GM18951 (cell line): ENCODE results near the gene KCNS1.
"Not testable (repeated sequence)": the region's sequence is repeated elsewhere in the genome, so short reads cannot be mapped to it uniquely, and the experiment has no call there.

Experiments
- POLR2A ChIP-seq: IDR thresholded peaks from 4 replicates; pipeline ENCODE4 v1.6.1; 2011; ENCODE audit warnings: mild to moderate bottlenecking; ENCODE audit not compliant: insufficient read length, insufficient read depth; ENCODE audit errors: extremely low read depth
- in situ Hi-C: fragments of 300-500 bp; cut with MboI; formaldehyde crosslinking; loops from one replicate; pipeline ENCODE4 v1.12.0; 2022; ENCODE audit warnings: low sequenced_read_pairs, mixed read lengths, inconsistent platforms; ENCODE audit not compliant: unreplicated experiment

Gene KCNS1

GRCh38 chr20:45100563-45101245 is at the start of gene KCNS1:
TSS of gene KCNS1 (minus strand) at chr20:45101127. CDS start at chr20:45099236, 1,891 bp downstream.
- in situ Hi-C loops: loop anchor here (10.0 kb wide), 1 partner anchor 176 kb away; no protein-coding TSS in a partner anchor
- TF ChIP-seq POLR2A: no peak

DNA sequence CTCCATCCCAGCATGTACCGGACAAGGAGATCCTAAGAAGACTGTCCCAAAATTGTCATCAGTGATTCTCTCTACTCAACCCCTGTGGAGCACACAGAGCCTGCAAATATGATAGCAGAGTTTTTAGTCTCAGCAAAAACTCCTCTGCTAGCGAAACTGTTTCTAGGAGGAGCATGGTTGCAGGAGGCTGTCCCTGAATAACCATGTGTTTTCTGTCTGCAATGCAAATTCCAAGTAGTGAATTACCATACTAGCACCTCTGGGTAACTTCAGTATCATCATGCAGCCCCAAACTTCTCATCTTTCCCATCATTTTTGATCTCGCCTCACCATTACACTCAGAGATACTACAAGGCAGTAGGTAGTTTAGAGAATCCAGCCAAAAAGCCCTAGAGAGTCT is 48.1 kb upstream of the KCNS1 start:
- no peak for TF ChIP-seq POLR2A

DNA sequence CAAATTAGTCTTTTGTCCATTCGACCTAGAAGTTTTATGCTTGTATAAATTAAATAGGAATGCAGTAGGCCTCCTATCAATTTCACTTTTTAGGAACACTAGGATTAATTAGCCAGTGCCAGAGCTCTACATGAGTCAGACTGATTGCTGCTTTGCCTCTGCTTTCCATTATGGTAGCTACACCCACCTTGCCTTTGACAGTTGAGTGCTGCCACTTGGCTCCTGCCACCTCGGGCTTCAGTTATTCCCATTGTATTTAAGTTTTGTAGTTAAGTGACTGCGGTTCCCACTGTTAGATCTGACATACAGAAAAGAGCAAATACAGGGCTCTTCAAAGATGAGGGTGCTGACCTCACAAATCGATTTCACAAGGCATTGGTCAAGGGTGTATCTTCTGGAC is 39.9 kb upstream of the KCNS1 start:
- TF ChIP-seq POLR2A: no peak
- in situ Hi-C loops: no loop called here

More for the DNA sequence above, 48.1 kb upstream of the KCNS1 start:
- in situ Hi-C loops: no loop called here

DNA sequence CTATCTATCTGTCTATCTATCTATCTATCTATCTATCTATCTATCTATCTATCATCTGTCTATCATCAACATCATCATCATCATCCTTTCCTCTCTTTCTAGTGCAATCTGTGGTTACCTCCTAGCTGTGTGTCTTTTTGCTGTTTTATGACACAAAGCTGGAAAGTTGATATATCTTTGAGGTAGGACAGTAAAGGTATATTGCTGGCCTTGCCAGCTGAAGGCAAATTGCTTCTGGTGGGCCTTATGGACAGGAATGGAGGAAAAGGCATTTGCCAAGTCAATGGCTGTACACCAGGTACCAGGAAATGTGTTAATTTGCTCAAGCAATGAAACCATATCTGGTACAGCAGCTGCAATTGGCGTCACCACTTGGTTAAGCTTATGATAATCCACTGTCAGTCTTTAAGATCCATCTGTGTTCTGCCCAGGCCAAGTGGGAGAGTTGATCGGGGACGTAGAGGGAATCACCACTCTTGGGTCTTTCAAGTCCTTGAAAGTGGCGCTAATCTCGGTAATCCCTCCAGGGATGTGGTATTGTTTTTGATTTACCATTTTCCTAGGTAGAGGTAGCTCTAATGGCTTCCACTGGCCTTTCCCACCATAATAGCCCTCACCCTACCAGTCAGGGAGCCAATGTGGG is 38.9 kb upstream of the KCNS1 start:
- in situ Hi-C loops: not testable (repeated sequence)

GRCh38 chr20:45138561-45139300 is 37.8 kb upstream of the KCNS1 start:
- in situ Hi-C loops: no loop called here

DNA sequence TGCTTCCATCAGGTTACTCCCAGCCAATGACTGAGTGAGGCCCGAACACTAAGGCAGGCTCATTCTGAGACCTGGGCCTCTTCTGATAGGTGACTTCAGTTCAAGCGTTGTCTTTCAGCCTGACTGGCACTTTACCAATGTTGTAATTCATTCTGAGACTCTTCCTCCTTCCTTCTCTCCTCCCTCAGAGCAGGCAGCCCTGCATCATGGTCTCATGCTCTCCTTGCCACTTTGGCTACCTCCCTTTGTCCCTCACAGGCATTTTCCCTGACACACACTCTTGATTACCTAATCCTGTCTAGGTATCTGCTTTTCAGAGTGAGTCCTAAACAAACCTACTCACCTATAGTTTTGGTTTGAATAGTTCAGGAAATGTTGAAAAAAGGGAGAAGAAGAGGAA is 36.0 kb upstream of the KCNS1 start:
- no peak for TF ChIP-seq POLR2A

More at GRCh38 chr20:45138561-45139300, 37.8 kb upstream of the KCNS1 start:
- no peak for TF ChIP-seq POLR2A

DNA sequence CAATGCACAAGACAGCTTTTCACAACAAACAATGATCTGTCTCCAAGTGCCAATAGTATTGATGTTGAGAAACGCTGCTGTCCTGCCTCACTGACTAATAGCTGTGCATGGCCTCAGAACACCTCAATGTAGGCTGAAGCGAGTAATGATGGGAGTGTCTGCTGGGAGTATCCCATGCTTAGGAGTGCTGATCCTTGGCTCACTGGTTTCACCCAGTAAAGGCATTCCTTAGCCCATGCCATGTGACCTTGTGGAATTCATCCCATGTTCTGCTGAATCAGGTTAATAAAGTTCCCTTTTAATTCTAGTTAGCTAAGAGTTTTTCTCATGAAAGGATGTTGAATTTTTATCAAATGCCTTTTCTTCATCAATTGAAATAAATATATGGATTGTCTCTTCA is 27.2 kb upstream of the KCNS1 start:
- TF ChIP-seq POLR2A: no peak
- in situ Hi-C loops: no loop called here

More for the DNA sequence above, 36.0 kb upstream of the KCNS1 start:
- in situ Hi-C loops: no loop called here

DNA sequence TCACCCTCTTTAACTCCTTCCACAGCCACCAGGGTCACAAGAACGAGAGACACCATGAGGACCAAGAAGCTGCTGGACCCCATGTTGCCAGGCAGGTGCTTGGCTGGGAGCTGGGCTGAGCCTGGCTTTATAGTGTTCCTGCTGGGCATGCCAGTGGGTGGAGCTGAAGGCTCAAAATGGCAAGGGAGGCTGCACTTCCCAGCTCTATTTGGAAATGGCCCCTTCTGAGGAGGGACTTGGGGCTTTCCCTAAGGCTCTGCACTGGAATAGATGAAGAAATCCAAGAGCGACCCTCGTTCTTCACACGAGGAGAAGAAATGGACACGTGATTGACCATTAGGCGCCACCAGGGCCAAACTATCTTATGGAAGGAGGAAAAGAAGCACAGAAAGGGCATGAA is 23.4 kb upstream of the KCNS1 start, which contains the start of gene WFDC12:
WFDC12 (minus strand) TSS at position 101 of the 400 bp plus-strand sequence; CDS start at position 83, 18 bp downstream.
- in situ Hi-C loops: no loop called here
- TF ChIP-seq POLR2A: no peak

DNA sequence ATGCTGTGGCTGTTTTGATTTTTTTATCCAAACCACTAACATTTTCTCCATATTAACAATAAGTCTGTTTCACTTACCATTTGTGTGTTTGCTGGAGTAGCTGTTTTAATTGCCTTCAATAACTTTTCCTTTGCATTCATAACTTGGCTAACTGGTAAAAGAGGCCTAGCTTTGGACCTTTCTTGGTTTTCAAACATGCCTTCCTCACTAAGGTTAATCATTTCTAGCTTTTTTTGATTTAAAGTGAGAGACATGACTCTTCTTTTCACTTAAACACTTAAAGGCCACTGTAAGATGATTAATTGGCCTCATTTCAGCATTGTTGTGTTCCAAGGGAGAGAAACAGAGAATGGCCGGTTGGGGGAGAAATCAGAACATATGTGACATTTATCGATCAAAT is 20.5 kb upstream of the KCNS1 start:
- TF ChIP-seq POLR2A: no peak
- in situ Hi-C loops: no loop called here

GRCh38 chr20:45119556-45120266 is 18.8 kb upstream of the KCNS1 start:
- TF ChIP-seq POLR2A: no peak
- in situ Hi-C loops: no loop called here

DNA sequence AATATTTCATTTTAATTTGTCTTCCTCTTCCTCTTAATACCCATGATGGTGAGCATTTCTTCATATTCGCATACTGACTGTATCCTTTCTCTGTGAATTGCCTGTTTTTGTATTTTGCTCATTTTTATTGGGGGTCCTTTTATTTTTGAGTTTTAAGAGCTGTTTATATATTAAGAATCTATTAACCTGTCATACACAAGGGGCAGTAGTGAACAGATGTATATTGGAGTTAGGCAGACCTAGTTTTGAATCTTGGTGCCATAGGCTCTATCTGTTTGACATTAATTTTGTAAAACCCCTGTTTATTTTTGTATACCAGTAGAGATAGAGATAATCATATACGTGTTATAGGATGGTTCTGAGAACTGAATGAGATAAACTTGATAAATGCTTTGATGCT is 17.1 kb upstream of the KCNS1 start:
- TF ChIP-seq POLR2A: no peak
- in situ Hi-C loops: no loop called here

DNA sequence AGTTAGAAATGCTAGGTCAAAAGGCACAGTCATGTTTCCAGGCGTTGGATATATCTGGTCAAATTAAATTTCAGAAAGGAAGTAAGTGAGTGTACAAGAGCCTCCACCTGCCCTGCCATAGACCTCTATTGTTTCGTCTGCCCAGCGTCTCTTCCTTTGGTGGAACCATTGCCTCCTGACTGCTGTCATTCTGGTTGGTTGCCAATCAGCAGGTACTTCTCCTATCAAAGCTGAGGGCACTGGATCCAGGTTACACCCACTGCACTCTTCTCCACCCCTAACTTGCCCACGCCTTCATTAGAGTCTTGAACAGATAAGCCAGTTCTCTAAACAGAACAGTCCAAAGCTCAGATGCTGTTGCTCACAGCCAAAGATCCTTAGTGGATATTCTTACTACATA is 16.7 kb upstream of the KCNS1 start:
- TF ChIP-seq POLR2A: no peak
- in situ Hi-C loops: no loop called here

GRCh38 chr20:45115829-45116228 is 14.9 kb upstream of the KCNS1 start:
- in situ Hi-C loops: no loop called here

More at GRCh38 chr20:45115829-45116228, 14.9 kb upstream of the KCNS1 start:
- TF ChIP-seq POLR2A: no peak
